NCI-H510A (cell line): Measurements from ENCODE around the gene LGR6.
"Not testable (repeated sequence)": the region's sequence is repeated elsewhere in the genome, so short reads cannot be mapped to it uniquely, and the experiment has no call there.

ENCODE experiments used
- DNase-seq: peaks from one replicate; lab custom pipeline; 2025; lab: John Stamatoyannopoulos, UW

LGR6 gene

GRCh38 chr1:202193614-202194327 lies at the start of gene LGR6:
TSS of gene LGR6 (plus strand) at chr1:202193799. CDS start at chr1:202193990, 191 bp downstream.
- no peak for DNase-seq

GRCh38 chr1:202144402-202145067 lies 49.1 kb upstream of the LGR6 start, which contains the start of gene ARL8A:
TSS of gene ARL8A (minus strand) at chr1:202144737. CDS start at chr1:202144572, 165 bp downstream.
- peak; percentile 42 for DNase-seq

GRCh38 chr1:202145068-202145743 lies 48.4 kb upstream of the LGR6 start:
- DNase-seq, result no peak

GRCh38 chr1:202145744-202146140 lies 47.9 kb upstream of the LGR6 start:
- not testable (repeated sequence) for DNase-seq

- DNase-seq, result no peak
Measured at GRCh38 chr1:202146279-202146678, 47.3 kb upstream of the LGR6 start.

- DNase-seq, result no peak
Measured at GRCh38 chr1:202146993-202147392, 46.6 kb upstream of the LGR6 start.

- DNase-seq, result no peak
Measured at GRCh38 chr1:202148391-202148790, 45.2 kb upstream of the LGR6 start.

GRCh38 chr1:202149566-202149965 lies 44.0 kb upstream of the LGR6 start:
- no peak for DNase-seq

- no peak for DNase-seq
Measured at GRCh38 chr1:202150187-202150586, 43.4 kb upstream of the LGR6 start.

- no peak for DNase-seq
Measured at GRCh38 chr1:202150602-202151001, 43.0 kb upstream of the LGR6 start.

GRCh38 chr1:202151045-202151444 lies 42.6 kb upstream of the LGR6 start:
- no peak for DNase-seq

- DNase-seq, result no peak
Measured at GRCh38 chr1:202152399-202152798, 41.2 kb upstream of the LGR6 start.

GRCh38 chr1:202153284-202153683 lies 40.3 kb upstream of the LGR6 start:
- DNase-seq, result no peak

- no peak for DNase-seq
Measured at GRCh38 chr1:202154148-202154765, 39.3 kb upstream of the LGR6 start.

GRCh38 chr1:202154766-202155477 lies 38.7 kb upstream of the LGR6 start:
- DNase-seq, result peak; percentile 60

GRCh38 chr1:202155478-202156021 lies 38.0 kb upstream of the LGR6 start:
- no peak for DNase-seq

- DNase-seq, result no peak
Measured at GRCh38 chr1:202156590-202156989, 37.0 kb upstream of the LGR6 start.

- DNase-seq, result no peak
Measured at GRCh38 chr1:202157945-202158344, 35.7 kb upstream of the LGR6 start.

GRCh38 chr1:202158810-202159533 lies 34.6 kb upstream of the LGR6 start:
- no peak for DNase-seq

- no peak for DNase-seq
Measured at GRCh38 chr1:202159534-202160371, 33.8 kb upstream of the LGR6 start.
